ENCODE data around the gene ACOX2.

The ACOX2 gene

GRCh38 chr3:58514405-58514804 lies 22.6 kb downstream of the ACOX2 start:
- DNase-seq (ENCODE audit: low read depth in 1 of 2, low spot score in 1 of 2), result no peak

GRCh38 chr3:58508437-58508836 lies 28.6 kb downstream of the ACOX2 start:
- DNase-seq (ENCODE audit: low read depth in 1 of 2, low spot score in 1 of 2), result no peak

- no peak for DNase-seq (ENCODE audit: low read depth in 1 of 2, low spot score in 1 of 2)
Measured at GRCh38 chr3:58507356-58508078, 29.5 kb downstream of the ACOX2 start.

- DNase-seq (ENCODE audit: low read depth in 1 of 2, low spot score in 1 of 2), result no peak
Measured at GRCh38 chr3:58502872-58503271, 34.1 kb downstream of the ACOX2 start.

GRCh38 chr3:58497097-58497496 lies 39.9 kb downstream of the ACOX2 start:
- DNase-seq (ENCODE audit: low read depth in 1 of 2, low spot score in 1 of 2), result no peak

- no peak for DNase-seq (ENCODE audit: low read depth in 1 of 2, low spot score in 1 of 2)
Measured at GRCh38 chr3:58496206-58496857, 40.7 kb downstream of the ACOX2 start.

GRCh38 chr3:58495101-58495500 lies 41.9 kb downstream of the ACOX2 start:
- no peak for DNase-seq (ENCODE audit: low read depth in 1 of 2, low spot score in 1 of 2)

GRCh38 chr3:58494107-58494506 lies 42.9 kb downstream of the ACOX2 start:
- DNase-seq (ENCODE audit: low read depth in 1 of 2, low spot score in 1 of 2), result no peak

- DNase-seq (ENCODE audit: low read depth in 1 of 2, low spot score in 1 of 2), result no peak
Measured at GRCh38 chr3:58492494-58492905, 44.5 kb downstream of the ACOX2 start.

GRCh38 chr3:58491506-58492402 lies 45.2 kb downstream of the ACOX2 start, which contains the start of gene KCTD6:
KCTD6 (plus strand) TSS chr3:58492096; CDS start chr3:58498756, 6,660 bp downstream.
- peak; percentile 67 to 82 for DNase-seq (ENCODE audit: low read depth in 1 of 2, low spot score in 1 of 2)

- no peak for DNase-seq (ENCODE audit: low read depth in 1 of 2, low spot score in 1 of 2)
Measured at GRCh38 chr3:58490860-58491501, 46.0 kb downstream of the ACOX2 start.

GRCh38 chr3:58488967-58489366 lies 48.0 kb downstream of the ACOX2 start:
- DNase-seq (ENCODE audit: low read depth in 1 of 2, low spot score in 1 of 2), result no peak

- no peak for DNase-seq (ENCODE audit: low read depth in 1 of 2, low spot score in 1 of 2)
Measured at GRCh38 chr3:58487140-58487886, 49.7 kb downstream of the ACOX2 start.

- no peak for DNase-seq (ENCODE audit: low read depth in 1 of 2, low spot score in 1 of 2)
Measured at GRCh38 chr3:58485801-58486435, 51.1 kb downstream of the ACOX2 start.

GRCh38 chr3:58484722-58485069 lies 52.3 kb downstream of the ACOX2 start:
- DNase-seq (ENCODE audit: low read depth in 1 of 2, low spot score in 1 of 2), result no peak

- DNase-seq (ENCODE audit: low read depth in 1 of 2, low spot score in 1 of 2), result no peak
Measured at GRCh38 chr3:58484045-58484721, 52.8 kb downstream of the ACOX2 start.

GRCh38 chr3:58482917-58483636 lies 53.9 kb downstream of the ACOX2 start:
- DNase-seq (ENCODE audit: low read depth in 1 of 2, low spot score in 1 of 2), result no peak

GRCh38 chr3:58480309-58480708 lies 56.7 kb downstream of the ACOX2 start:
- DNase-seq (ENCODE audit: low read depth in 1 of 2, low spot score in 1 of 2), result no peak

GRCh38 chr3:58478781-58479180 lies 58.2 kb downstream of the ACOX2 start:
- DNase-seq (ENCODE audit: low read depth in 1 of 2, low spot score in 1 of 2), result no peak

Data from activated T-helper 1 cell treated with anti-CD3 and anti-CD28 coated beads, Interleukin-2, amount 50 U/mL, for 16 hours (primary cell).